Lower lobe of right lung (tissue), 2 donors: ENCODE data around the gene IL36RN. TPM values are rescaled to one million over a fixed set of nuclear protein-coding genes. Genes with fewer than 3 reads are reported as not detected.

Source experiments
- ATAC-seq, 2 donors: fragments of 200-7000 bp; cut with Tn5 transposase; one replicate each; pipeline ENCODE4 v1.9.1; 2020 to 2022; ENCODE audit warnings: mild to moderate bottlenecking in 2 of 2, moderate library complexity in 2 of 2
- DNase-seq: peaks from one replicate; pipeline ENCODE4 v3.0.0-alpha.2; 2020
- H3K27ac ChIP-seq: fragments of 200-600 bp; one replicate; pipeline ENCODE4 v1.8.0; 2022
- H3K27me3 ChIP-seq: fragments of 200-600 bp; one replicate; pipeline ENCODE4 v1.8.0; 2022; ENCODE audit warnings: low read depth
- H3K36me3 ChIP-seq: fragments of 200-600 bp; one replicate; pipeline ENCODE4 v1.8.0; 2022; ENCODE audit warnings: mild to moderate bottlenecking
- H3K4me1 ChIP-seq: fragments of 200-600 bp; one replicate; pipeline ENCODE4 v1.8.0; 2022
- H3K4me3 ChIP-seq: fragments of 200-600 bp; one replicate; pipeline ENCODE4 v1.8.0; 2022; ENCODE audit warnings: mild to moderate bottlenecking
- H3K9me3 ChIP-seq: fragments of 200-600 bp; one replicate; pipeline ENCODE4 v1.8.0; 2022
- intact Hi-C: fragments of 100-400 bp; cut with DNase I; formaldehyde crosslinking; loops from one replicate; pipeline ENCODE4 v1.11.0; 2022
- long read RNA-seq: library from polyadenylated mRNA; unstranded; transcript quantifications from one replicate; pipeline ENCODE4 v2.0.0, GENCODE V29; 2021
- total RNA-seq: library from RNA; stranded (reverse); fragmentation: NEBNext Ultra II Directional; extraction: Animal tissue kit (Norgen Biotek cat#: 25700); gene quantifications from one replicate; pipeline ENCODE4 v1.2.1, GENCODE V29; 2021
- TF ChIP-seq, protein P1 (sequence below): fragments of 200-600 bp; IDR thresholded peaks from one replicate; pipeline ENCODE4 v1.8.0; 2022; ENCODE audit warnings: antibody characterized with exemption, mild to moderate bottlenecking
- donor health status: DM: no; HTN: yes; CAD: no; lungs with severe emphysema.

IL36RN gene
- not detected for total RNA-seq
- long read RNA-seq, result 0 reads

DNA sequence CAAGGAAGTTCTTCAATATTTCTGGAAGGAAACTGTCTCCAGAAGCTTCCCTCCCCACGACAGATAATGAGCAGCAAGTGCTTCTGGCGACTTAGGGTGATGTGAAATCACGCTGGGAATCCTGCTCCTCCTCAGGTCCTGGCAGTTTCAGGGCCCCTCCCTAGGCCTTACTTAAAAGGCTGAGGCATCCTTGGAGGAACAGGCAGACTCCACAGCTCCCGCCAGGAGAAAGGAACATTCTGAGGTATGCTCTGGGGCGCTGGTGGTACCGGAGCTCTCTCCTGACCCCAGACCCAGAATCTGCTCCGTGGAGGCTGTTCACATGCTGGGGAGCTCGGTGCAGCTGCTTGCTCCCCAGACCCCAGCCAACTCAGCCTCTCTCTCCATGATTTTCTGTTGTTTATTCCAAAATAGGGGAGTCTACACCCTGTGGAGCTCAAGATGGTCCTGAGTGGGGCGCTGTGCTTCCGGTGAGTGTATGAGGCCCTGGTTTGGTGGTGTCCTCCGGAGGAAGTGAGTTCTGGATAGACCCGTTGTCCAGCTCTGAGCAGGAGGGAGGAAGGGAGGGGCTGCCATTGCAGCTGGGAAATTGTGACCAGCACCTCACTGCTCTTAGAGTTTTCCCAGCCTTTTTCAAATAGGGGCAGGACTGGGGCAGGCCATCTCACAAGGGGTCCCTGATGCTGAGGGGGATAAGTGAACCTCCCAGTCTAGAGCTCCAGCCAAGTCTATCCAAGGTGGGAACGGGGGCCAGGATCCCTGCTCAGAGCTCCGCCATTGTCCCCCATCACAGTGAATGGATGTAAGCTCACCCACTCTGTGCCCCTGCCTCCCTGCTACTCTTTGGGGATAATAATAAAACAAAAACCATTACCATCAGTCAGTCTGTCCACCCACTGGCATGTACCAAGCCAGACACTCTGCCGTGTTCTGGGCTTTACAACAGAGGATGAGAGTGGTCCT, at the start of gene IL36RN:
IL36RN (plus strand) TSS at position 201 of the 963 bp plus-strand sequence; CDS start at position 442, 241 bp downstream.
- no peaks in the 10 kb centered on the region for H3K27me3 ChIP-seq
- DNase-seq, result no peak
- no peaks in the 10 kb centered on the region for H3K9me3 ChIP-seq
- H3K27ac ChIP-seq, result no peak within 1 kb of the TSS
- no peaks in the 10 kb centered on the region for H3K36me3 ChIP-seq
- TF ChIP-seq, protein P1, sequence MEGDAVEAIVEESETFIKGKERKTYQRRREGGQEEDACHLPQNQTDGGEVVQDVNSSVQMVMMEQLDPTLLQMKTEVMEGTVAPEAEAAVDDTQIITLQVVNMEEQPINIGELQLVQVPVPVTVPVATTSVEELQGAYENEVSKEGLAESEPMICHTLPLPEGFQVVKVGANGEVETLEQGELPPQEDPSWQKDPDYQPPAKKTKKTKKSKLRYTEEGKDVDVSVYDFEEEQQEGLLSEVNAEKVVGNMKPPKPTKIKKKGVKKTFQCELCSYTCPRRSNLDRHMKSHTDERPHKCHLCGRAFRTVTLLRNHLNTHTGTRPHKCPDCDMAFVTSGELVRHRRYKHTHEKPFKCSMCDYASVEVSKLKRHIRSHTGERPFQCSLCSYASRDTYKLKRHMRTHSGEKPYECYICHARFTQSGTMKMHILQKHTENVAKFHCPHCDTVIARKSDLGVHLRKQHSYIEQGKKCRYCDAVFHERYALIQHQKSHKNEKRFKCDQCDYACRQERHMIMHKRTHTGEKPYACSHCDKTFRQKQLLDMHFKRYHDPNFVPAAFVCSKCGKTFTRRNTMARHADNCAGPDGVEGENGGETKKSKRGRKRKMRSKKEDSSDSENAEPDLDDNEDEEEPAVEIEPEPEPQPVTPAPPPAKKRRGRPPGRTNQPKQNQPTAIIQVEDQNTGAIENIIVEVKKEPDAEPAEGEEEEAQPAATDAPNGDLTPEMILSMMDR, result no peak
- intact Hi-C loops, result no loop called here
- H3K4me3 ChIP-seq, result no peak within 1 kb of the TSS
- no peaks in the 10 kb centered on the region for H3K4me1 ChIP-seq
- ATAC-seq, result no peak

DNA sequence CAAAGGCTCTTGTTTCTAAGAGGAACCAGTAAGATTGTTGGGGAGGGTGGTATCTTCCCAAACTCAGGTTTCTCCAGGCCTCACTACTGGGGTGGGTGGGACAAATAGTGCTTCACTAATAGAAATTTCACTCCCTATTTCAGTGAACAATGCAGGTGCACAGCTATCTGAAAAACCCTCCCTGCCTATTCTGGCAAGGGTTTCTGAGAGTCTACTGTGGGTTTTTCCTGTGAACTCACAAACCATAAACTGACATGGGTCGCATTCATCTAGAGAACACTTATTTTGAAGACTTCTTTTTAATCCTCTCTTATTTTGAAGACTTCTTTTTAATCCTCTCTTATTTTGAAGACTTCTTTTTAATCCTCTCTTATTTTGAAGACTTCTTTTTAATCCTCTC, 49.4 kb upstream of the IL36RN start:
- H3K9me3 ChIP-seq, result no peaks in the 10 kb centered on the region
- H3K4me1 ChIP-seq, result no peaks in the 10 kb centered on the region
- TF ChIP-seq, protein P1, result no peak
- no peak for DNase-seq
- H3K4me3 ChIP-seq, result no peak overlapping the region
- no peaks in the 10 kb centered on the region for H3K27me3 ChIP-seq
- intact Hi-C loops, result no loop called here
- no peaks in the 10 kb centered on the region for H3K36me3 ChIP-seq
- no peak overlapping the region for H3K27ac ChIP-seq
- ATAC-seq, result no peak

DNA sequence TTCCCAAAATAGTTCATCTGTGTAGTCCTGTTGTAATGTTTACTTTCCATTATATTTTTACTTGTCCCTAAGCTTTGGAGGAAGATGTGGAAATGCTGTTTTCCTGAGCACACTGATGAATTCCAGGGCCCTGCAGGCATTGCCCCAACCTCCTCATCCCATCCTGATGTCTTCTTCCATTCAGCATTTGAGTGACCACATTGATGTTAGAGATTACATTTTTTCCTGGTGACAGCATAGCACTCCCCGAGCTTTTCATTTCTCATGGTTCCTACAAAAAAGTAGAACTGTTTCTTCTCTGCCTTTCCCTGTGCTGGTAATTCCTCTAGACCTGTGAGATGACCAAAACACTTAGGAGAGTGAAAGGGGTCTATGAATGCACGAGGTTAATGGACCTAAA, 48.9 kb upstream of the IL36RN start:
- intact Hi-C loops, result no loop called here
- Histone ChIP-seq H3K27ac (no peak overlapping the region), H3K27me3 (no peaks in the 10 kb centered on the region), H3K36me3 (no peaks in the 10 kb centered on the region), H3K4me1 (no peaks in the 10 kb centered on the region), H3K9me3 (no peaks in the 10 kb centered on the region), H3K4me3 (no peak overlapping the region)
- ATAC-seq (no peak), DNase-seq (no peak)
- TF ChIP-seq, protein P1, result no peak

DNA sequence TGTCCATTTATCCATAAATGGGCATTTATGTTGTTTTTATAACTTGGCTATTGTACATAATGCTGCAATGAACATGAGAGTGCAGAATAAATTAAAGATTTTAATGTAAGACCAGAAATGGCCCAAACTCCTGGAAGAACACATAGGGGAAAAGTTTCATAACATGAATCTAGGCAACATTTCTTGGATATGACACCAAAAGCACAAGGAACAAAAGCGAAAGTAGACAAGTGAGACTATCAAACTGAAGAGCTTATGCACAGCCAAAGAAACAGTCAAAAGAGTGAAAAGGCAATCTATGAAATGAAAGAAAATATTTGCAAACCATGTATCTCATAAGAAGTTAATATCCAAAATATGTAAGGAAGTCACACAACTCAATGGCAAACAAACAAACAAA, 47.9 kb upstream of the IL36RN start:
- DNase-seq, result no peak

DNA sequence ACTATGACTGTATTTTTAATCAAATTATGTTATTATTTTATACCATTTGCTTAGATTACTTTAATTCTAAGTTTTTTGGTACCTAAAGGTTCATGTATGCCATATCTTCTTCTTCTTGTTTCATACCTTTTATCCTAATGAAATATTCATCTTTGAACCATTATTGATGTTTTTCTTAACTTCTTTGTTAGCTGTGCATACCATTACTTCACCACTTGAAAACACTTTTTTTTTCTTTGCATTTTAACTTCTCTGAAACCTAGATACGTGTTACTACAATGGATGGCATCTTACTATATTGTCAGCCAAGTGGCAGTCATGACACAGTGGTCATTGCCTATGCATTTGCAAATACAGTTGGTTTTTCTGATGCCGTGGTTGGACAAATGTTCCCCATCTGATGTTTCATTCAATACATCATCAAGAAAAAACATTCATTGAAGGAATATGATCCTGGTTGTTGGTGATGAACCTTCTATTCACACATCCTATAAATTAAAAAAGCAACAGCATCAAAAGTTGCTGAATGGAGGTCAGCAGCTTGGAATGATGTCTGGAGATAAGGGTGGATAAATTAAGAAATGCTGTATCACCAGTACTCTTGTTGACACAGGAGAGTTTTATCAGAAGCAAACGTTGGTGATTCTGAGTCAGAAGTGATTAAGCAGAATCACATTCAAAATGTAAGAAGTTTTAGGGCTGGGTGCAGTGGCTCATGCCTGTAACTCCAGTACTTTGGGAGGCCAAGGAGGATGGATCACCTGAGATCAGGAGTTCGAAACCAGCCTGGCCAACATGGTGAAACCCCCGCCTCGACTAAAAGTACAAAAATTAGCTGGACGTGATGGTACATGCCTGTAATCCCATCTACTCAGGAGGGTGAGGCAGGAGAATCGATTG, 46.3 kb upstream of the IL36RN start:
- ATAC-seq (no peak), DNase-seq (no peak)
- no peaks in the 10 kb centered on the region for H3K36me3 ChIP-seq
- H3K27ac ChIP-seq, result no peak overlapping the region
- TF ChIP-seq, protein P1, result no peak
- no peaks in the 10 kb centered on the region for H3K9me3 ChIP-seq
- no peaks in the 10 kb centered on the region for H3K27me3 ChIP-seq
- H3K4me3 ChIP-seq, result no peak overlapping the region
- intact Hi-C loops, result no loop called here
- no peaks in the 10 kb centered on the region for H3K4me1 ChIP-seq

More for the DNA sequence above, 47.9 kb upstream of the IL36RN start:
- Histone ChIP-seq H3K27me3 (no peaks in the 10 kb centered on the region), H3K9me3 (no peaks in the 10 kb centered on the region), H3K36me3 (no peaks in the 10 kb centered on the region), H3K4me1 (no peaks in the 10 kb centered on the region), H3K27ac (no peak overlapping the region), H3K4me3 (no peak overlapping the region)
- TF ChIP-seq, protein P1, result no peak
- intact Hi-C loops, result no loop called here
- ATAC-seq, result no peak
